ENCODE data around the gene R3HCC1L.

Gene R3HCC1L

GRCh38 chr10:98254234-98254974 is 119.9 kb downstream of the R3HCC1L start:
- H3K4me3 ChIP-seq (ENCODE audit: low read length): no peak overlapping the region
- no peak for TF ChIP-seq CTCF (conservative IDR thresholded peaks at IDR 0.05; ENCODE audit: low read depth, low read length)
- DNase-seq (ENCODE audit: low read depth): no peak

GRCh38 chr10:98255146-98255877 is 120.9 kb downstream of the R3HCC1L start:
- no peak for TF ChIP-seq CTCF (conservative IDR thresholded peaks at IDR 0.05; ENCODE audit: low read depth, low read length)
- no peak for DNase-seq (ENCODE audit: low read depth)
- H3K4me3 ChIP-seq (ENCODE audit: low read length): no peak overlapping the region

- DNase-seq (ENCODE audit: low read depth): no peak
- no peak overlapping the region for H3K4me3 ChIP-seq (ENCODE audit: low read length)
- no peak for TF ChIP-seq CTCF (conservative IDR thresholded peaks at IDR 0.05; ENCODE audit: low read depth, low read length)
These were observed 122.2 kb downstream of the R3HCC1L start for GRCh38 chr10:98256692-98257091.

- DNase-seq (ENCODE audit: low read depth): no peak
- H3K4me3 ChIP-seq (ENCODE audit: low read length): no peak overlapping the region
- TF ChIP-seq CTCF (conservative IDR thresholded peaks at IDR 0.05; ENCODE audit: low read depth, low read length): no peak
These were observed 122.7 kb downstream of the R3HCC1L start for GRCh38 chr10:98257198-98257597.

GRCh38 chr10:98257961-98258360 is 123.5 kb downstream of the R3HCC1L start:
- no peak for DNase-seq (ENCODE audit: low read depth)
- no peak for TF ChIP-seq CTCF (conservative IDR thresholded peaks at IDR 0.05; ENCODE audit: low read depth, low read length)
- no peak overlapping the region for H3K4me3 ChIP-seq (ENCODE audit: low read length)

GRCh38 chr10:98258683-98259454 is 124.4 kb downstream of the R3HCC1L start:
- DNase-seq (ENCODE audit: low read depth): no peak
- no peak for TF ChIP-seq CTCF (conservative IDR thresholded peaks at IDR 0.05; ENCODE audit: low read depth, low read length)
- H3K4me3 ChIP-seq (ENCODE audit: low read length): no peak overlapping the region

Data from retinal pigment epithelial cell (primary cell).